ENCODE measurements around the gene MT3. TPM values are rescaled to one million over a fixed set of nuclear protein-coding genes. Genes with fewer than 3 reads are reported as not detected.

MT3 gene
- total RNA-seq, 3 donors from 2014 or later (not counting 1 experiment from before 2014, with no cell fraction given) = not detected

GRCh38 chr16:56594292-56594619 lies 4.9 kb downstream of the MT3 start:
- ATAC-seq = no peak
- 94% methylated on average over 2 of the region's 5 CpGs for WGBS (ENCODE audit: insufficient coverage)
- peaks cover 25 to 27% of the 10 kb centered on the region in 2 donors for H3K27me3 Mint-ChIP-seq (ENCODE audit: low read depth in 2 of 2)

GRCh38 chr16:56600398-56600999 lies 11.2 kb downstream of the MT3 start:
- Histone ChIP-seq H3K36me3 (ENCODE audit: control insufficient read depth, insufficient read depth, low read length) (no peaks in the 10 kb centered on the region), H3K4me1 (ENCODE audit: control insufficient read depth, insufficient read depth, low read length) (no peaks in the 10 kb centered on the region), H3K4me3 (ENCODE audit: low read length) (no peak overlapping the region), H3K27me3 (ENCODE audit: control insufficient read depth, insufficient read depth, low read length) (no peaks in the 10 kb centered on the region), H3K27ac (ENCODE audit: low read length) (no peak overlapping the region), H3K9me3 (ENCODE audit: control insufficient read depth, insufficient read depth, low read length) (no peaks in the 10 kb centered on the region)
- Mint-ChIP-seq H3K27ac (no peak overlapping the region), H3K36me3 (no peaks in the 10 kb centered on the region), H3K4me1 (peaks cover 0 to 6% of the 10 kb centered on the region in 2 donors), H3K4me3 (no peak overlapping the region), H3K9me3 (no peaks in the 10 kb centered on the region), H3K27me3 (ENCODE audit: low read depth in 2 of 2) (peaks cover 17 to 29% of the 10 kb centered on the region in 2 donors)
- intact Hi-C loops (cut with micrococcal nuclease) = loop anchor here (1.0 kb wide), 2 partner anchors 23 to 86 kb away; no protein-coding TSS in a partner anchor
- peak in 1 of 2 donors; percentile 71 for DNase-seq
- peak; percentile 61 for TF ChIP-seq CTCF (IDR thresholded peaks at IDR 0.05)
- peak; percentile 57 to 86 (median 79) for ATAC-seq
- 30% methylated on average over 8 of the region's 8 CpGs for WGBS (ENCODE audit: insufficient coverage)

More at GRCh38 chr16:56594292-56594619, 4.9 kb downstream of the MT3 start:
- peaks cover 0 to 10% of the 10 kb centered on the region in 2 donors for H3K4me1 Mint-ChIP-seq
- Histone ChIP-seq H3K4me3 (ENCODE audit: low read length) (no peak overlapping the region), H3K9me3 (ENCODE audit: control insufficient read depth, insufficient read depth, low read length) (no peaks in the 10 kb centered on the region), H3K27me3 (ENCODE audit: control insufficient read depth, insufficient read depth, low read length) (peaks cover 12% of the 10 kb centered on the region), H3K4me1 (ENCODE audit: control insufficient read depth, insufficient read depth, low read length) (peaks cover 7% of the 10 kb centered on the region), H3K36me3 (ENCODE audit: control insufficient read depth, insufficient read depth, low read length) (no peaks in the 10 kb centered on the region), H3K27ac (ENCODE audit: low read length) (no peak overlapping the region)
- no peaks in the 10 kb centered on the region for H3K9me3 Mint-ChIP-seq
- H3K36me3 Mint-ChIP-seq = no peaks in the 10 kb centered on the region
- intact Hi-C loops (cut with micrococcal nuclease) = no loop called here
- H3K4me3 Mint-ChIP-seq = no peak overlapping the region
- no peak overlapping the region for H3K27ac Mint-ChIP-seq
- TF ChIP-seq CTCF (IDR thresholded peaks at IDR 0.05) = no peak
- DNase-seq = no peak

- Mint-ChIP-seq H3K4me3 (no peak overlapping the region), H3K36me3 (no peaks in the 10 kb centered on the region), H3K4me1 (peaks cover 2 to 7% of the 10 kb centered on the region in 2 donors), H3K27me3 (ENCODE audit: low read depth in 2 of 2) (peaks cover 17 to 29% of the 10 kb centered on the region in 2 donors), H3K9me3 (no peaks in the 10 kb centered on the region), H3K27ac (no peak overlapping the region)
- WGBS (ENCODE audit: insufficient coverage) = 77% methylated on average over 9 of the region's 9 CpGs
- no peaks in the 10 kb centered on the region for H3K9me3 ChIP-seq (ENCODE audit: control insufficient read depth, insufficient read depth, low read length)
- H3K36me3 ChIP-seq (ENCODE audit: control insufficient read depth, insufficient read depth, low read length) = no peaks in the 10 kb centered on the region
- ATAC-seq (no peak), DNase-seq (no peak)
- H3K4me1 ChIP-seq (ENCODE audit: control insufficient read depth, insufficient read depth, low read length) = no peaks in the 10 kb centered on the region
- H3K27ac ChIP-seq (ENCODE audit: low read length) = no peak overlapping the region
- no peaks in the 10 kb centered on the region for H3K27me3 ChIP-seq (ENCODE audit: control insufficient read depth, insufficient read depth, low read length)
- no peak for TF ChIP-seq CTCF (IDR thresholded peaks at IDR 0.05)
- intact Hi-C loops (cut with micrococcal nuclease) = no loop called here
- no peak overlapping the region for H3K4me3 ChIP-seq (ENCODE audit: low read length)
Observed at GRCh38 chr16:56601325-56601724, 12.0 kb downstream of the MT3 start.

GRCh38 chr16:56603589-56603988 lies 14.3 kb downstream of the MT3 start:
- H3K9me3 ChIP-seq (ENCODE audit: control insufficient read depth, insufficient read depth, low read length) = no peaks in the 10 kb centered on the region
- H3K4me3 ChIP-seq (ENCODE audit: low read length) = no peak overlapping the region
- Mint-ChIP-seq H3K4me3 (no peak overlapping the region), H3K9me3 (no peaks in the 10 kb centered on the region), H3K27me3 (ENCODE audit: low read depth in 2 of 2) (peaks cover 17% of the 10 kb centered on the region in 2 donors), H3K27ac (no peak overlapping the region), H3K4me1 (peaks cover 20 to 28% of the 10 kb centered on the region in 2 donors), H3K36me3 (no peaks in the 10 kb centered on the region)
- H3K36me3 ChIP-seq (ENCODE audit: control insufficient read depth, insufficient read depth, low read length) = no peaks in the 10 kb centered on the region
- ATAC-seq = no peak
- no peak for TF ChIP-seq CTCF (IDR thresholded peaks at IDR 0.05)
- no peak overlapping the region for H3K27ac ChIP-seq (ENCODE audit: low read length)
- no peaks in the 10 kb centered on the region for H3K27me3 ChIP-seq (ENCODE audit: control insufficient read depth, insufficient read depth, low read length)
- peaks cover 18% of the 10 kb centered on the region for H3K4me1 ChIP-seq (ENCODE audit: control insufficient read depth, insufficient read depth, low read length)
- 28% methylated on average over 4 of the region's 4 CpGs for WGBS (ENCODE audit: insufficient coverage)
- peak in 1 of 2 donors; percentile 59 for DNase-seq
- intact Hi-C loops (cut with micrococcal nuclease) = no loop called here
